ENCODE data around the gene TRIM65.
"Not testable (repeated sequence)": the region's sequence is repeated elsewhere in the genome, so short reads cannot be mapped to it uniquely, and the experiment has no call there.

Gene TRIM65

DNA sequence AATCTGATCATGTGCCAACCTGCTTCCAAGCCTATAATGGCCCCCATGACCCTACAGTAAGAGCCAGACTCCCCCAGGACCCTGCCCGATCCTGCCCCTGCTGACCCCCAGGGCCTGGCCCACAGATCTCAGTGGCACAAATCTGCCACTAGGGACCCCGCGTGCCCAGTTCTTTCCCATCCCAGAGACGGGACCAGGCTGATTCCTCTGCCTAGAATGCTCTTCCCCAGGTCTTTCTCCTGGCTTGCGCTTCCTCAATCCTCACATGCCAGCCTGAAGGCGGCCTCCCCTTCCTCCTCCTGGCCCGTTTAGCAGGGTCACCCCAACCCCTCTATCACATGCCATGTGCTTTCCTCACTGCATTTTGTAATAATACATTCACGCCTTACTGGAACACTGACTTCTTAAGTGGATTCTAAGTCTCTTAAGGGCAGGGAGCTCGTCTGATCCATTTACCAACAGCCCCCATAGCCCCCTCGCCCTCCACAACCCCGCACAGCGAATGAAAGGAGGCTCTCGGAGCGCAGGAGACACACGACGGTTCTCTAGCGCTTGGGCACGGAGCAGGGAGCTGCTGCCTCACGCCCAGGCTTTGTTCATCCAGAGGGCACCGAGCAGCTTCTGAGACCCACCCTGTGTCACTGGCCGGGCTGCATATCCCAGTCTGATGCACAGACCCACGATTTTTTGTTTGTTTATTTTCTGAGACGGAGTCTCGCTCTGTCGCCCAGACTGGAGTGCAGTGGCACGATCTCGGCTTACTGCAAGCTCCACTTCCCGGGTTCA, 1.2 kb downstream of the TRIM65 start:
- peak; percentile 48 for DNase-seq

- DNase-seq = peak; percentile 24
Measured at GRCh38 chr17:75894049-75894733, 2.6 kb downstream of the TRIM65 start.

- no peak for DNase-seq
Measured at GRCh38 chr17:75893305-75894048, 3.3 kb downstream of the TRIM65 start.

DNA sequence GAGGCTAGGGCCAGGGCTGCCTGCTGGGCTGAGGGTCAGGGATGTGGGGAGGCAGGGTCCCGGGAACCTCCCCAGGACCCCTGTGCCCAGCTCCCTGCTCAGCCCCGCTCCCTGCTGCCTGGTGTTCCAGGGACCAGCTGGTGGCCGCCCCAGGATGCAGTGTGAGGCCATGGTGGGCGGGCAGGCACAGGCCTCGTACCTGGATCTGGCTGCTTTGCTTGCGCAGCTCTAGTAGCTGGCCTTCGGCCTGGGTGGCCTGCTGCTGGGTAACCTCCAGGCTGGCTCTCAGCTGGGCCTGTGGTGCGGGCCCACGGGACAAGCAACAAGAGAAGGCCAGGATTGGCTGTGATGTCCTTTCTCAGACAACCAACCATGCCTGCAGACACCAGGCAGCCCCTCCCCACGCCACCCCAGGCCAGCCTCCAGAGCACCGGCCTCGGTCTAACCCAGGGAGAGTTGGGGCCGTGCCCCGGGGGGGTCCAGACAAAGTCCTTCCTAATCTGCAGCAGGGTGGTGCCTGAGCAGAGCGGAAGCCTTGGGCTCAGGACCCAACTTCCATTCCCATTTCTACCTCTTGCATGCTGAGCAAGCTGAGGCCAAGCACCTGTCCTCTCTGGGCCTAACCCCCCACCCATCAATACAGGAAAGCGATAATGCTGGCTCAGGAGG, 4.1 kb downstream of the TRIM65 start:
- DNase-seq = no peak

- DNase-seq = peak; percentile 22
Measured at GRCh38 chr17:75891605-75892555, 4.9 kb downstream of the TRIM65 start.

GRCh38 chr17:75891022-75891604, 5.6 kb downstream of the TRIM65 start:
- peak; percentile 23 for DNase-seq

DNA sequence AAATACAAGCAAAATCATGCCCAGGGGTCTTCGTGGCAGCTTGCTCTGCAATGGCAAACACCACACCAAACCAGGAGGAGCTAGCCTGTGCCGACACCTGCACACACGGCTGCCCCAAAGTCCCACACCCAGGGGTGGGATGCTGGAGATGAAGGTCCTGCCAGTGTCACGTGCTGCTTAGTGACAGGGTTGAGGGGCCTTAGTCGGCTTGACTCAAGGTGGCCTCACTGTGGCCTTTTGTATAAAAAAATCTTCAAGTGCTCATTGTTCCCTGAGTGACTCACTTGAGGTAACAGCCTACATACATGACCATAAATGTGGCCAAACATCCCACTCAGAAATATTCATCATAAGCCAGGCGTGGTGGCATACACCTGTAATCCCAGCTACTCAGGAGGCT, 7.3 kb downstream of the TRIM65 start:
- DNase-seq = no peak

- DNase-seq = no peak
Measured at GRCh38 chr17:75888484-75888883, 8.3 kb downstream of the TRIM65 start.

DNA sequence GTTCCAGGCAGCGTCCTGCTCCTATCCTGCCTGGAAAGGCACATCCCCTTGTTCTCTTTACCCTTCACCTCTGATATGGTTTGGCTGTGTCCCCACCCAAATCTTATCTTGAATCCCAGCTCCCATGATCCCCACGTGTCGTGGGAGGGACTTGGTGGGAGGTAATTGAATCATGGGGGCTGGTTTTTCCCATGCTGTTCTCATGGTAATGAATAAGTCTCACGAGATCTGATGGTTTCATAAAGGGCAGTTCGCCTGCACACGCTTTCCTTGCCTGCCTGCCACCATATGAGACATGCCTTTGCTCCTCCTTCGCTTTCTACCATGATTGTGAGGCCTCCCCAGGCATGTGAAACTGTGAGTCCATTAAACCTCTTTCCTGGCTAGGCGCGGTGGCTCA, 10.9 kb downstream of the TRIM65 start:
- DNase-seq = not testable (repeated sequence)

GRCh38 chr17:75885431-75885830, 11.3 kb downstream of the TRIM65 start:
- no peak for DNase-seq

GRCh38 chr17:75881678-75882454, 14.9 kb downstream of the TRIM65 start:
- DNase-seq = no peak

GRCh38 chr17:75880266-75880665, 16.5 kb downstream of the TRIM65 start:
- no peak for DNase-seq

DNA sequence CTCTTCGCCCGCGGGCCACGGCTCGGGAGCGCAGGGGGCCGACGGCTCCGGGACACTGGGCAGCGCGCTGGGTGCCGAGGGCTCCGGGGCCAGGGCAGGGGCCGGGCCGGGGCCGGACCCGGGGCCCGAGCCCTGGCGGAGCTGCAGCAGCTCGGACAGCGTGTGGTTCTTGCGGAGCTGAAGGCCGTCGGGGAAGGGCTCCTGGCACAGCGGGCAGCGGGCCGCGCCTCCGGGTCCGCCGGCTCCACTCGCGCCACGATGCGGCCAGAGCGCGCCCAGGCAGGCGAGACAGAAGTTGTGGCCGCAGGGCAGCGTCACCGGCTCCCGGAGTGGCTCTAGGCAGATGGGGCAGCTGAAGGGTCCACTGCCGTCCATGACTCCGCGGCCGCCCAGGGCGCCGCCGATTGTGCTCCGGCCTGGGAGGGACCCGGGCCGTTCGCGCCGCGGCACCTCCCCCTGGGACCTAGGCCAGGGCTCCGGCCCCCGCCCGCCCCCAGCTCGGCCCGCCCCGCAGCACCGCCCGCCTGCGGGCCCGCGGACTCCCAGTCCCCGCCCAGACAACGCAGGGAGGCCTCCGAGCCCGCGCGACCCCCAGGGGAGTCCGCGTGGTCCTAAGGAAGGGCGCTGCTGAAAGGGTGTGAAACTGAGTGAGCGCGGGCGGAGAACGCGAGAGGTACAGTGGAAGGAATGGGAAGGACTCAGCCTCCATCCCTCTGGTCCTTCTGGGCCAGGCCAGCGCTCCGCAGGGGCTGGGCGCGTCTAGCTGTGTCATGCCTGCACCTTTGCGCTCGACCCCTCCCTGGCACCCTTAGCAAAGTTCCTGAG, 18.4 kb downstream of the TRIM65 start, which contains the start of gene TRIM47:
Gene TRIM47 (minus strand): TSS at position 408 of the 825 bp plus-strand sequence. CDS start 33 bp downstream, at position 375.
- peak; percentile 66 for DNase-seq

- DNase-seq = peak; percentile 87
Measured at GRCh38 chr17:75877752-75878173, 19.0 kb downstream of the TRIM65 start.

DNA sequence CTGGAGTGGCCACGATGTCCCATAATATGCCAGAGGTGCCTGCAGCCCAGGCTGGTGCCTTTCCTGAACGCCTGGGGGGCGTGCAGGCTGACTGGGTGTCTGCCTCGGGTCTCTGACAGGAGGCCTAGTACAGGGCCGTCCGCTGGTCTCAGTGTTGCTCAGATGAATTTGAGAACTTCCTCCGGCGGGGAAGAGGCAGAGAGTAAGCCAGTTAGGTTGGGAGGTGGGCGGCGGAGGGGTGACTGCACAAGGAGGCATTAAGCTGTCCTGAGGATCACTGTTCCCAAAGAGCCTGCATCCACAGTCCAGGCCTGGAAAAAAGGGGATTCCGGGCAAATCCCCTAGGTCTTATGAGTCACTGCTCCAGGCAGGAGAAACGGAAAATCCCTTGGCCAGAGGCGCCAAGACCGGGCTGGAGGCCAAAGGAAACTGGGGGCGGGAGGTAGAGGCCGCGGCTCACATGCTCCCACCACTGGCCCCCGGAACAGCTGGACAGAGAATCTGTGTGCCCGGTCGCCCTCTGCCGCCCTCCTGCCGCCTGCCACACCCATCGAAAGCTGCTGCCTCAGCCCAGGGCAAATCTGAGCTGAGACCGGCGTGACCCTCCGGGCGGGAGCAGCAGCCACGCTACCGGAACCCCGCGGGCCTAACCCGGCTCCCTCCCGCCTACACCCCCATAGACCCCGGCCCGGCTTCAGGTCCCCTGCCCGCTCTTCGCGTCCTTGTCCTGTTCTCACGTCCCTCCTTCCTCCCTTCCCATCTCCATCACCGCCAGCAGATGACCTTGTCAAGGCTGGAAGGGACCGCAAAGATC, 19.6 kb downstream of the TRIM65 start:
- peak; percentile 73 for DNase-seq

- DNase-seq = peak; percentile 32
Measured at GRCh38 chr17:75876190-75876937, 20.4 kb downstream of the TRIM65 start.

- DNase-seq = no peak
Measured at GRCh38 chr17:75875940-75876189, 20.9 kb downstream of the TRIM65 start.
